Measurements from ENCODE around the gene NUDT1.

The NUDT1 gene

DNA sequence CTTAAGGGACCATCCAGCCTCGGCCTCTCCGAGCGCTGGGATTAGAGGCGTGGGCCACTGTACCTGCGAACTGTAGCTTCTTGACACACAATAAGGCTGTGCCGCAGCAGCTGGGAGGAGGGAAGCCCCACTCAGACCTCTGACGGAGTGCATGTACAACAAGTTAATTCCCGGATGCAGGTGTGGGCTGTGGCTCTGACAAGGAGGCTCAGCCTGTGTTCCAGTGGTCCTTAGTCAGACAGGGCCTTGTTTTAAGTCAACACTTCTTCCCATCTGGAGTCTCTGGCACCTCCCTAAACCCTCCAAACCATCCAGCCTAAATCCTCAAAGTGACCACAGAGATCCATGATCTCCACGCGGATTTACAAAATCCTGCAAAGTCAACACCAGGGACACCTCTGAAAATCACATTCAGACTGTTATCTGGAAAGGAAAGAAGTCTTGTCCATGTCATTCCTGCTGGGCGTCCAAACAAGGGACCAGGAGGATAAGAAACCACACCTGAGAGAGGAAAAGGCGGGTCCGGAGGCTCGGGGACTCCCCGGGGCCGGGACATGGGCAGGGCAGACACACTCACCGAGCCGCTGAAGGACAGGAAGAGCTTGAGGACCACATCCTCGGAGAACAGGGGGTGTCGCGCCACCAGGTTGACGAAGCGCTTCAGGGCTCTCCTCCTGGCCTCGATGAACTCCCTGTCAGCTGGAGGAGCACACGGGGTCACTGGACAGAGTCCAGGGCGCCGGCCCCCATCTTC lies 29.4 kb downstream of the NUDT1 start:
- DNase-seq: no peak

DNA sequence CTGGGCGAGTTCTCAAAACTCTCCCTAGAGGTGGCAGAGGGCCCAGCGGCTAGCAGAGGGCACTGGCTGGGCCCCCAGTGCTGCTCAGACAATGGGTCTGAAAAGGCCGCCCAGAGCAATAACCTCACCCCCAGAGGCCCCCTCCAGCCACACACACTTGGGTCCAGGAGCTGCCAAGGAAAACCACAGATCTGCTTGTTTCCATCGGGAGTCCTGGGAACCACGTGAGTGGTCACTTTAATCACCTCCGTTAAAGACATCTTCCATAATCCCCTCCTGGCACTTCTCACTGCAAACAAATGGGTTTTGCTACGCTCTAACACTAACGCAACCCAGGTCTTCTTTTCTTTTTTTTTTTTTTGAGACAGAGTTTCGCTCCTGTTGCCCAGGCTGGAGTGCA lies 30.0 kb downstream of the NUDT1 start:
- DNase-seq: no peak

DNA sequence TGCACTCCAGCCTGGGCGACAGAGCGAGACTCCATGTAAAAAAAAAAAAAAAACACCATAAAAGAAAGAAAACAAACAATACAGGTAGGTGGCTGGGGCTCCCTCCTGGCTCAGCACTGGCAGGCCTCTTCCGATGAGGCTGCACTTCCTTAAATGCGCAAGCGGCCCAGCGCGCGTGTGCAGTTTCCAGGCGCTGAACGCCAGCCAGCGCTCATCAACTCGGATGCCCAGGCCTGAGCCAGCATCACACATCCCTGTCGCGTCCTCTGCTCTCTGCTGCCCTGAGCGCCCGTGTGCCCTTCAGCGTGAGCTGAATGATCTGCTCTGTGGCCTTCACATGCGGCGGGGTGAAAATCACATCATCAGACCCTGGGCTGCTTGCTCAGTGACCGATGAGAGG lies 31.8 kb downstream of the NUDT1 start:
- DNase-seq: no peak

DNA sequence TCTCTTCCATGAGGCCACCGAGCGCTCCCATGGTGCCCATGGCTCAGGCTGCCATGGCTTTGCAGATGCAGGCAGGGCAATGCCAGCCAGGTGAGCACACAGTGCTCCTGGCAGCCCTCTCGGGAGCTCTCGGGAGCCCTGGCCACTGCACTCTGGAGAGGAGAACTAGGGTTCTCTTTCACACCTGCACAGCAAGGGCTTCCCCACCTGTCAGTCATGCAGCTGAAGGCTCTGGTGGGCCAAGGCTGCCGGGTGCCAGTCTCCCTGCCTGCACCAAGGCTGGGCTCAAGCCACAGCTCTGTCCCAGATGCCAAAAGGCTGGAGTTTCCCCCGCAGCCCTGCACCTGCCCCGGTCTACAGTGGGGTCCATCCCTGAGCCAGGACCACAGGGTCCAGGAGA lies 32.6 kb downstream of the NUDT1 start:
- no peak for DNase-seq

DNA sequence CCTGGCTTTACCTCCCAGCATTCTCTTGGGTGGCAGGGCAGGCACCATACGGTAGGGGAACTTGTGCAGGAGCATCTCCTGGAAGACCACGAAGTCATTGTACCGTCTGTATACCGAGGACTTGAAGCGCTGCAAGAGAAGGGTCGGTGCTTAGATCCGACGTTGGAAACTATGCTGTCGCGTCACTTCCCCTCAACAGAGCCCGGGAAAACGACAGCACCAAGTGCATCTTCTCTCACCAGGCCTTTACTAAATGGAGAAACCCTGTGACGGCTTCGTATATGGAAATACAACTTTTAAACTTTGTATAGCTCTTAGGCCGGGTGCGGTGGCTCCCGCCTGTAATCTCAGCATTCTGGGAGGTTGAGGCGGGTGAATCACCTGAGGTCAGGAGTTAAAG lies 33.1 kb downstream of the NUDT1 start:
- no peak for DNase-seq

DNA sequence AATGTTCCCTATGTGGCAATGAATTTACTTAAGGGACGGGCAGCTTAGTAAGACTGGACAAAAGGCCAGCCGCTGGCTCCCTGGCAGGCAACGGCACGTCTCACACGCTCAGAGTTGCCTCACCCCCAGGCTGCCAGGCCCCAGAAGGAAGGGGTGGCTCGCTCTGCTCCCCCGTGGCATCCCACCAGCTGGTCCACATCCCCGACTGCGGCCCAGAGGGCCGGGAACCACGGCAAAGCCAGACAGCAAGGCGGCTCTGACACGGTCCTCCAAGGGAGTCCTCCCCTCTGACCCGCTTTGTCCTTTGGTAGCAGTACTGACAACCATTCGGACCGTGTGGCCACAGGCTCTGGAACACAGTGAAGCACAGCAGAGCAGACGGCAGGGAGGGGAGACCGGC lies 34.1 kb downstream of the NUDT1 start:
- no peak for DNase-seq

DNA sequence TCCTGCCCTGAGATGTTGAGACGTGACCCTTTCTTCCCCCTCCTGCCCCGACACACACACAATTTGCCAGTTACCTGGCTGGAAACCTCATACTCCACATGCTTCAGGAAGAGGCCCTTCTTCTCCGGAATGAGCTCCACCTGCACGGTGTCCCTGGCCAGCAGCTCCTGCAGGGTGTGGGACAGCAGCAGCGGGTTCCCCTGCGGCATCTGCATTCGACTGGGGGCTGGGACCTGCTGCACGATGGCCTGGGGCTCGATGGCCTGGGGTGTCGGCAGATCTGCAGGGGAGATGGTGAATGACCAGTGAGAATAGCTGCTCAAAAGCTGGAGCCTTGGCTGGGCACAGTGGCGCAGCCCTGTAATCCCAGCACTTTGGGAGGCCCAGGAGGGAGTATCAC lies 36.0 kb downstream of the NUDT1 start:
- DNase-seq: no peak

GRCh38 chr7:2279896-2280295 lies 37.9 kb downstream of the NUDT1 start:
- no peak for DNase-seq

- DNase-seq: no peak
Measured at GRCh38 chr7:2280424-2280823, 38.4 kb downstream of the NUDT1 start.

DNA sequence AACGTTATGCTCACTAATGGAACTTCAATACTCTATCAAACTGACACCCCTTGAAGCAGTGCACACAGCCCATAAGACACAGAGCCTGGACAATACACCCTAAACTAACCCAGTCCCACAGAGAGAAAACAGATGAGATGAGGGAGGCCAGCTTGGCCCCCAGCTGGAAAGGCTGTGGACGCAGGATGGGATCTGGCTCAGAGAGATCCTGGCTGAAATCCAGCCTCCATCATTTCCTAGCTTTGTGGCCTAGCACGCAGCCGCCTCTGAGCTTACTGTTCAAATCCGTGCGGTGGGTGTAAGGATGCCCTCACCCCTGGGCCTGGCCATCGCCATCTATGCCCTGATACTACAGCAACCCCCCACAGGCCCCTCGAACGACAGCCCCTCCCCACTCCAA lies 39.5 kb downstream of the NUDT1 start:
- no peak for DNase-seq

GRCh38 chr7:2282185-2282751 lies 40.2 kb downstream of the NUDT1 start:
- DNase-seq: no peak

DNA sequence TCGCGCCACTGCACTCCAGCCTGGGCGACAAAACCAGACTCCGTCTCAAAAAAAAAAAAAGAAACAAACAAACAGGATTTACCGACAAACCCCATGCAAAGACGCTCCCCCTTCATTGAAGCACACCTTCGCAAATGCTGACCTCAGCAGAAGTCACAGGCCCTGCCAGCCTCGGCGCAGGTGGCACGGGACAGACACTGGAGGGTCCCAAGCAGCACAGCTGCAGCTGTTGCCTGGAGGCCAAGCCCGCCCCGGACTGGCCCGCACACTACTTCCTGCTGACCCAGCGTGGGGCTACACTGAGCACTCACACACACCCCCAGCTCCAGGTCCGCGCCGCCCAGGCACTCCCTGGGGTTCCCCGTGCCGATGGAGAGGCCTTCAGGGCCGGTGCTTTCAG lies 41.0 kb downstream of the NUDT1 start:
- DNase-seq: no peak

GRCh38 chr7:2287745-2288144 lies 45.7 kb downstream of the NUDT1 start:
- no peak for DNase-seq

DNA sequence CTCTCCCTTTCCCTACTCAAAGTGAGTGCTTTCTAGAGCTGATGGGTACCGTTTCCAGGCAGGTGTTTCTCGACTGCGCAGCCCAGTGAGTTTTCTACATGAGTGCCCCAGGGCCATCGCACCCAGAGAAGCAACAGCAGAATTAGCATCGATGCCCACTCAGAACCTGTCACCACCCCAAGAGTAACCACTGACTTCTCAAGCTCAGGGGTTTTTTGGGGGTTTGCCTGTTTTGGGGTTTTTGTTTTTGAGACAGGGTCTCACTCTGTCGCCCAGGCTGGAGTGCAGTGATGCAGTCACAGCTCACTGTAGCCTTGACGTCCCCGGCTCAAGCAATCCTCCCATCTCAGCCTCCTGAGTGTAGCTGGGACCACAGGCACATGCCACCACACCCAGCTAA lies 46.5 kb downstream of the NUDT1 start:
- no peak for DNase-seq

- no peak for DNase-seq
Measured at GRCh38 chr7:2289111-2289586, 47.1 kb downstream of the NUDT1 start.

DNA sequence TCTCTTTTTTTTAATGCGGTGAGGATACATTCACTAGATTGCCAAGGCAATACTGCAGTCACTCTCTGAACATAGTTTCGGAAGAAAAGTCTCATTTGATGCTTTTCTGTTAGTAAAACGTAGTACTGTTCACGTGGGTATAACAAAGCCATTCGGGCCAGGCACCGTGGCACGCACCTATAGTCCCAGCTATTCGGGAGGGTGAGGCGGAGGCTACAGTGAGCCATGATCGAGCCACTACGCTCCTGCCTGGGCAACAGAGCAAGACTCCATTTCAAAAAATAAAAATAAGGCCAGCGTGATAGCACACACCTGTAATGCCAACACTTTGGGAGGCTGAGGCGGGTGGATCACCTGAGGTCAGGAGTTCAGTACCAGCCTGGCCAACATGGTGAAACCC lies 47.6 kb downstream of the NUDT1 start:
- no peak for DNase-seq

GRCh38 chr7:2290877-2291276 lies 48.9 kb downstream of the NUDT1 start:
- no peak for DNase-seq

DNA sequence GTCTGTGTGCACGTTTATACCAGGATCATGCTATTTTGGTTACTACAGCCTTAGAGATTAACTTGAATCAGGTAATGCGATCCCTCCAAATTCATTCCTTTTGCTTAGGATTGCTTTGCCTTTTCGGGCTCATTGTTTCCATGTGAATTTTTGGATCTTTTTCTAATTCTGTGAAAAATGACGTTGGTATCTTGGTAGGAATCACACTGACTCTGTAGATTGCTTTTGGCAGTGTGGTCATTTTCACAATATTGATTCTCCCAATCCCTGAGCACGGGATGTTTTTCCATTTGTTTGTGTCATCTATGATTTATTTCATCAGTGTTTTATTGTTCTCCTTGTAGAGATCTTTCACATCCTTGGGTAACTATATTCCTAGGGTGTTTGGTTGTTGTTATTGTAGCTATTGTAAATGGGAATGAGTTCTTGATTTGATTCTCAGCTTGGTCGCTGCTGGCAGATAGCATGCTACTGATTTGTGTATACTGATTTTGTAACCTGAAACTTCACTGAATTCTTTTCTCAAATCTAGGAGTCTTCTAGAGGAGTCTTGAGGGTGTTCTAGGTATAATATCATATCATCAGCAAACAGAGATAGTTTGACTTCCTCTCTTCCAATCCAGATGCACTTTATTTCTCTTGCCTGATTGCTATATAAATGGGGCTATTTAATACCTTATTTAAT lies 54.1 kb downstream of the NUDT1 start:
- DNase-seq: no peak

GRCh38 chr7:2296832-2297231 lies 54.8 kb downstream of the NUDT1 start:
- no peak for DNase-seq

DNA sequence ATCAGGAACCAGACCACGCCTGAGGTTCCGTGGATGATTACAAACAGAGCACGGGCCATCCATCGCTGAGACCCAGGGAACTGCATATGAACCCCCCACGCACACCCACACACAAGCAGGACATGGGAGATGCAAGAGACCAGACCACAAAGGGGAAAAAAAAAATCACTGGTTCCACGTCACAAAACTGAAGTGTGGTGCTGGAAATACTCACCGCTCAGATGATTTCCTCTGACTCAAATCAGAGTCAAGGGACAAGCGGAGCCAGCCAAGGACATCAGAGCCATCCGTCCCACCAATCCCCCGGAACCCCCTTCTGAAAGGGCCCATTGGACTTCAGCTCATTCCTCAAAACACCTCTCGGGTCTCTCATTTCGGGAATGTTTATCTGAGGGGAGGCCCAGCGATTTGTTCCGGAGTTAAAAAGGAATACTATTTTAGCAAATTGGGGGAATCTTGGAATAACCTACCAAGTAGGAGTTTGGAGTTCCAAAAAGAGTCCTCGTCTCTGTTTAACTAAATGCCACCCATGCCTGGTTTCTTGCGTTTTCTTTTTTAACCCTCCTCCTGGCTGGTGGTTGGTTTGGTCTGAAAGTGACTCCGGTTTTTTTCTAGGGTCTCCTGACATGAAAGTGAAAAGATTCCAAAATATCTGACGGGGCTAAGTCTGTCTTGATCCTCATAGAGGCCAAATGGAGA lies 57.3 kb downstream of the NUDT1 start:
- DNase-seq: peak; percentile 42 to 55

GRCh38 chr7:2299870-2300512 lies 58.0 kb downstream of the NUDT1 start:
- no peak for DNase-seq
